GM12878 (cell line): Measurements from ENCODE around the gene PROSER3. TPM values are rescaled to one million over a fixed set of nuclear protein-coding genes. Genes with fewer than 3 reads are reported as not detected.
"Not testable (repeated sequence)": the region's sequence is repeated elsewhere in the genome, so short reads cannot be mapped to it uniquely, and the experiment has no call there.

ENCODE experiments used
- ATAC-seq: fragments of 200-7000 bp; cut with Tn5 transposase; 3 replicates; pipeline ENCODE4 v1.9.1; 2020; ENCODE audit warnings: mild to moderate bottlenecking, moderate library complexity
- BruUV-seq: library from RNA; stranded (reverse); fragments of 400-500 nt; replicated peaks from 2 replicates; lab custom pipeline; 2021; lab: Mats Ljungman, UMichigan
- CTCF ChIA-PET: fragments of 300-600 bp; sonication (Branson Sonifier 250); formaldehyde crosslinking; extraction: SDS; loops from one replicate; lab custom pipeline; 2021; ENCODE audit warnings: inconsistent platforms; lab: Yijun Ruan, JAX
- POLR2A ChIA-PET: fragments of 350-600 bp; formaldehyde crosslinking; extraction: SDS; loops from one replicate; lab custom pipeline; 2021; ENCODE audit warnings: inconsistent platforms; lab: Charles Lee
- RAD21 ChIA-PET: fragments of 300-600 bp; sonication (Branson Sonifier 250); formaldehyde crosslinking; loops from one replicate; lab custom pipeline; 2023; ENCODE audit warnings: antibody characterized with exemption; ENCODE audit not compliant: unreplicated experiment; lab: Charles Lee
- SMC1A ChIA-PET: fragments of 300-600 bp; sonication (Branson Sonifier 250); formaldehyde crosslinking; loops from one replicate; lab custom pipeline; 2023; ENCODE audit not compliant: unreplicated experiment, uncharacterized antibody; lab: Charles Lee
- DNase-seq: peaks from one replicate; pipeline ENCODE4 v3.0.0-alpha.2; 2011; ENCODE audit warnings: low read depth, low spot score
- FAIRE-seq: peaks from 3 replicates; lab custom pipeline; 2011; peaks lifted over from hg19 to GRCh38; lab: Jason Lieb, UNC
- H2AFZ ChIP-seq: 2 replicates; pipeline ENCODE4 v1.6.0; 2011; ENCODE audit warnings: low read depth, low read length, control low read depth; ENCODE audit not compliant: control insufficient read depth
- H3K27ac ChIP-seq: 2 replicates; pipeline ENCODE4 v1.5.1; 2011; ENCODE audit warnings: control low read depth; ENCODE audit not compliant: control insufficient read depth, insufficient read depth
- H3K27me3 ChIP-seq, 2 experiments: replicated peaks in 1 of 2; 2 replicates each; pipeline versions ENCODE4 v1.6.0 to v1.6.1; 2011; ENCODE audit warnings: low read length in 1 of 2; ENCODE audit not compliant: control insufficient read depth in 2 of 2, insufficient read depth in 2 of 2
- H3K36me3 ChIP-seq, 2 experiments: 2 replicates each; pipeline ENCODE4 v1.5.1; 2011; ENCODE audit warnings: low read length in 1 of 2; ENCODE audit not compliant: control insufficient read depth in 2 of 2, insufficient read depth in 2 of 2
- H3K4me1 ChIP-seq: 2 replicates; pipeline ENCODE4 v1.6.1; 2011; ENCODE audit warnings: mild to moderate bottlenecking, low read length, moderate library complexity, mixed read lengths; ENCODE audit not compliant: control insufficient read depth, insufficient read depth
- H3K4me2 ChIP-seq: 2 replicates; pipeline ENCODE4 v1.6.0; 2011; ENCODE audit warnings: control low read depth; ENCODE audit not compliant: control insufficient read depth, insufficient read depth
- H3K4me3 ChIP-seq: fragments of 200-600 bp; sonication (generic); 2 replicates; pipeline ENCODE4 v1.5.1; 2016
- H3K79me2 ChIP-seq: 2 replicates; pipeline ENCODE4 v1.6.0; 2011; ENCODE audit warnings: low read length; ENCODE audit not compliant: control insufficient read depth, insufficient read depth
- H3K9ac ChIP-seq: 2 replicates; pipeline ENCODE4 v1.8.0; 2011; ENCODE audit warnings: low read length, control low read depth, mixed read lengths; ENCODE audit not compliant: control insufficient read depth, insufficient read depth
- H3K9me3 ChIP-seq: replicated peaks from 3 replicates; pipeline ENCODE4 v1.5.1; 2011; ENCODE audit warnings: mild to moderate bottlenecking, low read length; ENCODE audit not compliant: control insufficient read depth, insufficient read depth
- H4K20me1 ChIP-seq: 2 replicates; pipeline ENCODE4 v1.6.0; 2011; ENCODE audit not compliant: control insufficient read depth, insufficient read depth
- PKNOX1 ChIP-seq: fragments of 450-650 bp; IDR thresholded peaks from 2 replicates; pipeline ENCODE4 v1.6.1; 2016; ENCODE audit warnings: mild to moderate bottlenecking
- WGBS: methylation state at CpG from one replicate; pipeline ENCODE4 v1.1.6; 2016; ENCODE audit warnings: low lambda C conversion rate; ENCODE audit not compliant: insufficient replicate concordance, insufficient coverage; ENCODE audit errors: missing lambda C conversion rate; 5-methylcytosine and 5-hydroxymethylcytosine counted together
- in situ Hi-C: fragments of 300-500 bp; cut with MboI; formaldehyde crosslinking; loops from 9 replicates; pipeline ENCODE4 v1.14.3; 2018; ENCODE audit warnings: mixed read lengths
- intact Hi-C: fragments of 100-400 bp; cut with micrococcal nuclease; formaldehyde crosslinking; loops from one replicate; pipeline ENCODE4 v1.14.2; 2022; ENCODE audit not compliant: unreplicated experiment
- polyA plus RNA-seq, 11 experiments: library from polyadenylated mRNA; depleted of rRNA in 4 of 11; unstranded in 6 of 11; stranded (reverse) in 5 of 11; fragments of >200 nt; fragmentation: Nextera tagmentation in 4 of 11; fragmentation: Illumina TruSeq in 1 of 11; extraction: Ambion mirVana in 4 of 11; extraction: Trizol in 1 of 11; gene quantifications; 1 replicate in 1 of 11; 2 replicates in 10 of 11; pipeline versions ENCODE4 v1.2.1 to v1.2.3, GENCODE V29; 2011 to 2016; ENCODE audit warnings: inconsistent platforms in 2 of 11, missing spikeins in 2 of 11, low read depth in 1 of 11
- total RNA-seq, 4 experiments: library from RNA; depleted of rRNA in 3 of 4; stranded (reverse); fragments of >200 nt in 3 of 4; fragmentation: Illumina TruSeq in 1 of 4; extraction: Trizol in 1 of 4; gene quantifications; 2 replicates each; pipeline versions ENCODE4 v1.2.1 to v1.2.3, GENCODE V29; 2013 to 2021

The PROSER3 gene
- total and polyA plus RNA-seq, 10 of the 15 experiments (the other 5 are each of a cell fraction or from before 2014, with no cell fraction given), result 0.85 to 25.1 (median 9.6) TPM

DNA sequence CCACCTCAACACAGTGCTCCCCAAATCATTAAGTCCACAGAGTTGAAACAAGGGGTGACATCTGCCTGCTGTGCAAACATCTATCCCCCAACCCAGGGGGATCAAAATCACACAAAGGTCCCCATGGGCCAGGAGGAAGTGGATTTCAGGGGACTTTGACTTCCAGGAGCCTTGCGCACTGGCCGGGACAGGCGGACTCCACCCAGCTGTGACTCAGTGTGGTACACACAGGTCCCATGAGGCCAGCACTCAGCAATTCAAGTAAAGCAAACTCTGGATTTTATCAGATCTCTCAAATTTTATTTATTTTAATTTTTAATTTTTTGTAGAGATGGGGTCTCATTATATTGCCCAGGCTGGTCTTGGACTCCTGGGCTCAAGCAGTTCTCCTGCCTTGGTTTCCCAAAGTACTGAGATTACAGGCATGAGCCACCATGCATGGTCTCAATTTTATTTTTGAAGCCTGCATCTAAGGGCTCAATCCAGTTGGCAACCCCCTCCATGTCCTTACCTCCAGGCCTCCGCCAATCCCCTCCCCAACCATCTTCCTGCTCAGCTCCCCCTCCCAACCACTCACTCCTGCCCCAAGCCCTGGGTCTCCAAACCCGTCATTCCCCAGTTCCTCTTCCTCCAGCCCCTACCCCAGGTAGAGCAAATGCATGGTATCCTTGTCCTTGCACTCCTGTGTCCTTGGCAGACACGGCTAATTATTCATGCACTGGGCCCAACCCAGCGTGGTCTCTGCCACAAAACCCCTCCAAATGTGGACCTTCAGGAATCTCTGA lies 35.6 kb downstream of the PROSER3 start (continued):
- no peak for TF ChIP-seq PKNOX1

DNA sequence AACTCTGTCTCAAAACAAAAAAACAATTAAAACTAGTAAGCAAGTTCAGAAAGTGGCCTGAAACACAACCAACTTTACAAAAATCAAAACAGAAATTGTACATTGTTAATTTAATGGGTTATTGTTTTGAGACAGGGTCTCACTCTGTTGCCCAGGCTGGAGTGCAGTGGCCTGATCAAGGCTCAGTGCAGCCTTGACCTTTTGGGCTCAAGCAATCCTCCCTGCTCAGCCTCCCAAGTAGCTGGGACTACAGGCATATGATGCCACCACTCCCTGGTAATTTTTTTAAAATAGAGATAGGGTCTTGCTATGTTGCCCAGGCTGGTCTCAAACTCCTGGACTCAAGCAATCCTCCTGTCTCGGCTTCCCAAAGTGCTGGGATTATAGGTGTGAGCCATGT lies 37.6 kb downstream of the PROSER3 start:
- H3K36me3 ChIP-seq, SMC1A ChIA-PET, H3K4me2 ChIP-seq, H3K27me3 ChIP-seq, H3K4me1 ChIP-seq, POLR2A ChIA-PET, ATAC-seq, H4K20me1 ChIP-seq, CTCF ChIA-PET, H3K79me2 ChIP-seq, DNase-seq, RAD21 ChIA-PET, H2AFZ ChIP-seq, H3K27ac ChIP-seq, H3K4me3 ChIP-seq, BruUV-seq, H3K9ac ChIP-seq, in situ Hi-C loops, FAIRE-seq, H3K9me3 ChIP-seq, intact Hi-C loops: not testable (repeated sequence)
- WGBS, result 11% methylated on average over 1 of the region's 1 CpG
